Measurements from ENCODE around the gene EPHA3. TPM values are rescaled to one million over a fixed set of nuclear protein-coding genes. Genes with fewer than 3 reads are reported as not detected.

Gene EPHA3
- total RNA-seq = not detected

GRCh38 chr3:89107461-89108290 lies at the start of gene EPHA3:
TSS of gene EPHA3 (plus strand) at chr3:89107621. CDS start at chr3:89107749, 128 bp downstream.
- peak in 2 of 3 donors; percentile 56 to 61 for DNase-seq (ENCODE audit: low read depth in 2 of 3, low spot score in 2 of 3)

- no peak for DNase-seq (ENCODE audit: low read depth in 2 of 3, low spot score in 2 of 3)
Measured at GRCh38 chr3:89058371-89058770, 49.0 kb upstream of the EPHA3 start.

- peak in 2 of 3 donors; percentile 9 to 71 for DNase-seq (ENCODE audit: low read depth in 2 of 3, low spot score in 2 of 3)
Measured at GRCh38 chr3:89059211-89059925, 48.1 kb upstream of the EPHA3 start.

DNA sequence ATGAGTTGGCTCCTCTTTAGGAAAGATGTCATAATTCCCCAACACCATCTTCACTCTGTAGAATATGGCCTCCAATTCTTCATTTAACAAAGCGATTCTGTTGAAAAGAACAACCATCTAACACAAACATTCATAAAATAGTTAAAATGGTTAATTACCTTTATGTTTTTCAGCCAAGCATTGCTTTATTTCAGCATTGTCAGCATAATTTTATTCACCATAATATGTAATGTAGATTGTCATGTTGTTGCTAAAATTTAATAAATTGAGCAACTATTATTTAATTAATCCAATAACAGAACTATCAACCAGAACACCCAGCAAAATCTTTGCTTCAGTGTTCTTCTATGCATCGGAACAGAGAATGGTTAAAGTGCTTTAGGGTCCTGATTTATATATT lies 46.2 kb upstream of the EPHA3 start:
- no peak for DNase-seq (ENCODE audit: low read depth in 2 of 3, low spot score in 2 of 3)

- DNase-seq (ENCODE audit: low read depth in 2 of 3, low spot score in 2 of 3) = no peak
Measured at GRCh38 chr3:89067736-89068135, 39.7 kb upstream of the EPHA3 start.

GRCh38 chr3:89072642-89073041 lies 34.8 kb upstream of the EPHA3 start:
- DNase-seq (ENCODE audit: low read depth in 2 of 3, low spot score in 2 of 3) = no peak

DNA sequence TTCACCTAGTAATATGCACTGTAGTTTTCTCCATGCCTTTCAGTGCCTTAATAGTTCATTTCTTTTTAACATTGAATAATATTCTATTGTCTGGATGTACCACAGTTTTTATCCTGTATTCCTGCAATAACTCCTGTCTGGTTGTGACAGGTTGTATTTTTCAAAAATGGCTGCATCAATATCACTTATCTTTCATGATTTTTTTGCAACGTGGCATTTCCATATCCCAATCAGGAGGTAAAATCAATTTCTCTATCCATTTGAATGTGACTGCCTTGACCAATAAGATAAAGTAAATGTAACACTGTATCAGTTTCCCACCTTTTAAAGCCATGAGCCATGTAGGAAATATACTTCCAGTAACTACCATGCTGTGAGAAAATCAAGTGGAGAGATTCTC lies 27.5 kb upstream of the EPHA3 start:
- no peak for DNase-seq (ENCODE audit: low read depth in 2 of 3, low spot score in 2 of 3)

- DNase-seq (ENCODE audit: low read depth in 2 of 3, low spot score in 2 of 3) = no peak
Measured at GRCh38 chr3:89087851-89088250, 19.6 kb upstream of the EPHA3 start.

DNA sequence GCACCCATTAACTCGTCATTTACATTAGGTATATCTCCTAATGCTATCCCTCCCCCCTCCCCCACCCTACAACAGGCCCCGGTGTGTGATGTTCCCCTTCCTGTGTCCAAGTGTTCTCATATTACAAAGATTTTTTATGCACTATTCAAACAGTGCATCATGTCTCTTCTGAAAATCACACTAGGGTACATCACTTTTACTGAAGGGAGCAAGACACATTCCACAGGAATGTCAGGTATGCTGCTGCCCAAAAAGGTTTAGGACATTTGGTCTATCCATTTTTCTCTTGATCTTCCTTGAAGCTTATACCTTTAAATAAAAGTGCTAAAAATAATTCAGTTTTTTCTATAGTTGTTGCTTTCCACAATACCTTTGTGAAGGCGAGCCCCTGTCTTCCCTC lies 9.2 kb upstream of the EPHA3 start:
- DNase-seq (ENCODE audit: low read depth in 2 of 3, low spot score in 2 of 3) = no peak

DNA sequence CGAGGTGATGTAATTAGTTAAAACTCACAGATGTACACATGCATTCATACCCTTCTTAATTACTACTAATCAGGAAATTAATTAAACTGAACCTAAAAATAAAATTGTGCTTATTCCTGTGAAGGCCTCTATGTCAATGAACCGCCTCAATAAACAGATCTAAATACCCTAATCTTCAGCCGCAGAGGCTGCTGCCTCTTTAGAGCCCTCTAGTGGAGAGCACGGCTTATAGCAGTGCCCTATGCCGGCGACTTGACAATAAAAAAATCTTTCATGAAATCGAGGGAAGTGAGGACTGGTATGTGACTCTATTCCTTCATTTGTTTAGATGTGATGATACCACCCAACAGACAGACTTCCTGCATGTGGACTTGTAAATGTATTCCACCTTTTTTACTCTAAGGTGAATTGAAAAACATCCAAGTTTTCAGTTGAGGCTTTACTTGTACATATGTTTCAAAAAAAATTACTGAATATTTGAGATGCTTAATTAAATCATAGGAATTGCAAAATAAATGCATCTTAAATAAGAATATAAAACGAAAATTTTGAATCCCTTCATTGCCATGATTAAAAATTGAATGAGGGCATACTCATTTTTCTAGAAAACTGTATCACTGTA lies 8.3 kb upstream of the EPHA3 start:
- DNase-seq (ENCODE audit: low read depth in 2 of 3, low spot score in 2 of 3) = peak in 2 of 3 donors; percentile 43 to 75

DNA sequence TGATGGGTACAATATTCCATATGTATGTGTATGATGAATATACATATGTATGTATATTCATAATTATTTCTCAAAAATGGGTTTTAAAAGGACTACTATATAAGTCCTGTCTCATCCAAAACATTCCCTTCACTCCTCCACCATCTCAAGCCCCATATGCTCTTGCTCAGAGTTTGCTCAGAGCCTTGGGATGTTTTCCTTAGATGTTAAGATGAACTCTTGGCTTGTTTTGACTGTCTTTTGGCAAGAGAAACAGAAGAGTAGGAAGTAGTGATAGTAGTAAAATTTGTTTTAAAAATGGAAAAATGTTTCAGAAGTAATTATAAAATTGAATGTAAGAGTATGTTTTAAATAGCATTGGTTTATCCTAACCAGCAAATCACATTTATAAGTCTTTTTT lies 6.2 kb upstream of the EPHA3 start:
- DNase-seq (ENCODE audit: low read depth in 2 of 3, low spot score in 2 of 3) = no peak

GRCh38 chr3:89101921-89102320 lies 5.5 kb upstream of the EPHA3 start:
- DNase-seq (ENCODE audit: low read depth in 2 of 3, low spot score in 2 of 3) = no peak

- DNase-seq (ENCODE audit: low read depth in 2 of 3, low spot score in 2 of 3) = no peak
Measured at GRCh38 chr3:89104499-89104898, 2.9 kb upstream of the EPHA3 start.

GRCh38 chr3:89105503-89105902 lies 1.9 kb upstream of the EPHA3 start:
- no peak for DNase-seq (ENCODE audit: low read depth in 2 of 3, low spot score in 2 of 3)

GRCh38 chr3:89108291-89108550 lies 800 bp downstream of the EPHA3 start:
- no peak for DNase-seq (ENCODE audit: low read depth in 2 of 3, low spot score in 2 of 3)

- DNase-seq (ENCODE audit: low read depth in 2 of 3, low spot score in 2 of 3) = no peak
Measured at GRCh38 chr3:89113344-89113743, 5.9 kb downstream of the EPHA3 start.

DNA sequence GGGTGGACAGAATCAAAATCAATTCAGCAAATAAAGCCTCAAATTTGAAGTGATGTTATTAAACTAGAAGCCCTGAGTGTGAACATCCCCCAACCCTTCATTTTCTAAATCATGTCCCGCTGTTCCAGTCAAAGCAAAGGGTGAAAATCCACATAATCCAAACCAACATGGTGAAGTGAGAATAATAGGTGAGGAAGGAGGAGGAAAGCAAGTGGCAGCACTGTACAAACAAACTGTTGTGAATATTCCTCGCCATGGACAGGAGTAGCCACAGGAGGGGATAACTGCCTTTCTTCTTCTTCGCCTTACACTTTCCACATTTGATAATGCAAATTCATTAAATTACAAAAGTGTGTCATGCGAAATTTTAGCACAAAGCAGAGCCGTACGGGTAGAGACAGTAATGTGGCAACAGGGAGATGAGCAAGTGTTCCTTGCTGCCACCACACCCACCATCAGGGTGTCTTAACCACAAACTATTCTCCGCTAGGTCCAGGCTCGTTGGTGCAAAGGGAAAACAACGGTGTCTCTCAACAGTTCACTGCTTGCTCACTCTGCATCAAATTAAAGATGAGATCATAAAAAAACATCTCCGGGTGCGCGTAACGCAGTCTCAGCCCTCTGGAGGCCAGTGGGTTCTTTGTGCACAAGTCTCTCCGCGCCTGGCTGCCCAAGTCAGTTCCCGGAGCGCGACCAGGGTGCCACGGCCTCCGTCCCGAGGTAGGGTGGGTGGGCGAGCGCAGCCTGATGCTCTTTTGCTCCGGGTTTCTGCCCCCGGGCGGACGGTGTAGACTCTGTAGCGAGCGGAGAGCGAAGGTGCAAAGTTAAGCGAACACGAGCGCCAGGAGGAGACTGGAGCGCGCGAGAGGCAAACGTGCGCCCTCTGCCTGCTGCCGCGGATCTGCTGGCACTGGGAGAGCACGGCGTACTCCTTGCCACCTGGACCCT lies 6.7 kb downstream of the EPHA3 start:
- DNase-seq (ENCODE audit: low read depth in 2 of 3, low spot score in 2 of 3) = peak in 2 of 3 donors; percentile 65 to 66

- no peak for DNase-seq (ENCODE audit: low read depth in 2 of 3, low spot score in 2 of 3)
Measured at GRCh38 chr3:89114841-89115223, 7.4 kb downstream of the EPHA3 start.

DNA sequence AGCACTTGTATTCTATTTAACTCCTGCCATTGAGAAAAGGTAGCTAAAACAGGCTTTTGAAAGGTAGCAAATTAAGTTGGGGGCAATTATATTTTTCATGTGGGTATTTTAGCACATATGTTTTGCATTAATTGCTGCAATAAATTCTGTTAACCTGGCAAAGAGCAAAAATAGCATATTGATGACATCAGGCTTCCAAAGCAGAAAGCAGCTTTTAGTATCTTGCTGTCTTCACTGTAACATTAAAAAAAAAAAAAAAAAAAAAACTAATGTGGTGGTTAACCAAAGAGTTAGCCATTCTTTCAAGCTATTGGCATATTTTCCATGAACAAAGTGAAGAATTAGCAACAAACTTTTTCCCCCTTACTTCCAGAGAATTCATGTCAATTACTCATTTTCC lies 9.1 kb downstream of the EPHA3 start:
- DNase-seq (ENCODE audit: low read depth in 2 of 3, low spot score in 2 of 3) = no peak

DNA sequence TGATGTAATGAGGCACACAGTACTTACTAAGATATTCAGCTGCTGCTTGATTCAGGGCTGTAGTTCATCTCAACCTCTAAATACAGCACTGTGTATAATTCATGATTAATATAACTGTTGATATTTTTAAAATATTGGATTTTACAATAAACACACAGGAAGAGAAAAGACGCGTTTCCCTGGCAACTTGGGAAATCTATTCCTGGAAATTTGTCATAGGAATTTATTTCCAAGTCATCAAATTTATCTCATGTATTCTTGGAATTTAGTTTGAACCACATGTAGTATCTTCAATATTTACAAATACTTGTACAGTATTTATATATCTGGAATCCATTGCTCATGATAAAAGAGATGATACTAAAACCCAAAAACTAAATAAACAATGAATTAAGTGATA lies 30.6 kb downstream of the EPHA3 start:
- DNase-seq (ENCODE audit: low read depth in 2 of 3, low spot score in 2 of 3) = no peak

DNA sequence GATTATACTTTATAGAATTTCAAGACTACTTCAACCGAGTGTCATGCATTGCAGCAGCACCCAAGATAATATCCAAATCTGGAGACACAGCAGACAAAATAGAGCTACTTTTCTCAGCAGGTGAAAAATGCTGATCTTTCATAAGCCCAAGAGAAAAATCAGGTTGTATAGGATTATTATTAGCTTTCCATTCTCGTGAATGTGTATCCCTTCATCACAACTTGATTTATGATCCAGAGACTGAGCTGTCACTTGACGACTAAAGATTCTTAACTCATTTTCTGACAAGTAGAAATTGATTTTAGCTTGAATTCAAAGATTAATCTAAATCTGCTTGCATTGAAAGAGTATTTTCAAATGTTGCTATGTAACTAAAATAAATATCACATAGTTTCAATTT lies 32.4 kb downstream of the EPHA3 start:
- DNase-seq (ENCODE audit: low read depth in 2 of 3, low spot score in 2 of 3) = no peak

Measured in hematopoietic multipotent progenitor cell (in vitro differentiated cells).